GM21390 (cell line): ENCODE results near the gene MMP24.

Experiments used
- ATAC-seq: cut with Tn5 transposase; IDR thresholded peaks from one replicate; pipeline ENCODE4 v1.9.1; 2021; ENCODE audit not compliant: unreplicated experiment

MMP24 gene

DNA sequence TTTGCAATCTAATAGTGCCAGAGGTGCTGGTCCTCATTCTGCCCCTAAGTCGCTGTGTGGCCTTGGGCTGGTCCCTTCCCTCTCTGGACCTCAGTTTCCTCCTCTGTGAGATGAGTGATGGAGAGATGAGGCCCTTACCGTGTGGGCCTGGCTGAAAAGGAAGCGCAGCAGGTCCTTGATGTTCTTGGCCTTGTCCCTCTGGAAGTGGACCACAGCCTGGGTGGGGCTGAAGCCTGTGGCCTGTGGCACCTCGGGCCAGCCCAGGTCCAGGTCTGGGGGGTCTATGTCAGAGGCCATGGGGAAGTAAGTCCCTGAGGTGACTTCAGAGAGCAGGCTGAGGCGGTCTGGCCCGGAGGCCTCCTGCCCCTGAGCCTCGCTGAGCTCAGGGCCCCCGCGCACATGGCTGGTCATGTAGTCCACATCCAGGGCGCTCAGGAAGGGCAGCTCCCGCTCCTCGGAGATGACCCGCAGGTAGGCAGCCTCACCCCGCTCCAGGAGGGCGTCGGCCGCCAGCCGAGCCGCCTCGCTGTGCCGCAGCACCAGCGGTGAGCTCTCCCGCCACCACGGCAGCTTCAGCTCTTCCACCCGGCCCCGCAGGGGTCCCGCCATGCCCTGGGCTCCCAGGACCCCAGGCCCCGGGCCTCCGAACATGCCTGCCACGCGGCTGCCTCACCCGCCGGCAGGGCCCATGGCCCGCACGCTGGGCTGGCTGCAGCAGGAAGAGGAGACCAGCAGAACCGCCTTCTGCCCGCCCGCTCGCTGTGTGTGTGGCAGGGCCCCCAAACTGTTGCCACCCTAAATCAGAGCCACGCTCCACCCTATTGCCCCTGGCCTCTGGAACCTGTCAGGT lies 65.4 kb downstream of the MMP24 start, which contains the start of gene FAM83C:
TSS of gene FAM83C (minus strand) at position 772 of the 850 bp plus-strand sequence. CDS start at position 651, 121 bp downstream.
- ATAC-seq: no peak

GRCh38 chr20:35292504-35293285 lies 66.2 kb downstream of the MMP24 start:
- ATAC-seq: no peak

DNA sequence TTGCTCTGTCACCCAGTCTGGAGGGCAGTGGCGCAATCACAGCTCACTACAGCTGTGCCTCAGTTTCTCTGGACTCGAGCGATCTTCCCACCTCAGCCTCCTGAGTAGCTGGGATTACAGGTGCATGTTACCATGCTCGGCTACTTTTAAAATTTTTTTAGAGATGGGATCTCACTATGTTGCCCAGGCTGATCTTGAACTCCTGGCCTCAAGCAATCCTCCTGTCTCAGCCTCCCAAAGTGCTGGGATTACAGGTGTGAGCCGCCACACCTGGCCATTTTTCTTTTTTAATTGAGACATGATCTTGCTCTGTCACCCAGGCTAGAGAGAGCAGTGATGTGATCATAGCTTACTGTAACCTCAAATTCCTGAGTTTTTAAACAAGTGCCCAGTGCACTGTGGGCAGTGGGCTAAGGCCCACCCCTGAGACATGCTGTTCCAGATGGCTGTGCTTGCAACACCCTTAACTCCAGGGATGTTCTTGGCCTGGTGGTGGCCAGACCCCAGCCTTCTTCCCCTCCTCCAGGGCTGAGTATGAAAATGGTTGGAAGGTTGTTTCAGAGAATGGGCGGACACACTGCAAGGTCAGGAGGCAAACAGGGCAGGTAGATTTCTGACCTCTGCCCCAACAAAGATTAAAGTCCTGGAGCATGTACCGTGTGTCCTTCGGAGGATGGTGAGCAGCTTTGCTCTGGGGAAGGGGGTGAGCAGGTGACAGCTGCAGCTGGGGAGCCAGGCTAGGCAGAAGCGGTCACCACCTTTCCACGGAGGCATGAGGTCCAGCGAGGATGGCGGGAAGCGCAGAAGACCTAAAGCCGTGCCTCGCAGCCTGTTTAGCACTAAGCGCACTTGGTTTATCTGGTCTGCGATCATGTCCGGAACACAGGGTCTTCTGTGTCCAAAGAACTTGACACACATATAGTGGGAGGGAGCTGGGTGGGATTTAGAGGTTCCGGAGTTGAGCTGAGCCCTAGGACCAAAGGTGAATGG lies 67.1 kb downstream of the MMP24 start:
- no peak for ATAC-seq

DNA sequence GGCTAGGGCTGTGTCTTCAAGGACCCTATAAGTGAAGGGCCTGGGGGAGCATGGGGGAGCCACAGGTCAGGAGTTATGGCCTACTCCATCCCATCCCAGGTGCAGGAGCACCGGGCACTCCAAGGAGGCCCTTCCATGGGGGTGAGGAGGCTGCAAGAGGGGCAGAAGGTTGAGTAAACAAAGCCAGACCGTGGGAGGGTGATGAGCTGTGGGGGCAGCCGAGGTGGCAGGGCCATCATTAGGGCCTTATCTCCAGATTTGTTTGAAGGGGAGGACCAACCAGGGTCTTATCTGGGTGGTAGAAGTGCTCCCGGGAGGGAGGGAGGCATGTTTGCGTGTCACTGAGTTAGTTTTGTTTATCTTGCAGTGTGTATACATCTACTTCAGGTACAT lies 67.8 kb downstream of the MMP24 start:
- no peak for ATAC-seq

- ATAC-seq: no peak
These were observed 68.6 kb downstream of the MMP24 start for GRCh38 chr20:35295058-35295457.

GRCh38 chr20:35295674-35296073 lies 69.2 kb downstream of the MMP24 start:
- ATAC-seq: no peak

DNA sequence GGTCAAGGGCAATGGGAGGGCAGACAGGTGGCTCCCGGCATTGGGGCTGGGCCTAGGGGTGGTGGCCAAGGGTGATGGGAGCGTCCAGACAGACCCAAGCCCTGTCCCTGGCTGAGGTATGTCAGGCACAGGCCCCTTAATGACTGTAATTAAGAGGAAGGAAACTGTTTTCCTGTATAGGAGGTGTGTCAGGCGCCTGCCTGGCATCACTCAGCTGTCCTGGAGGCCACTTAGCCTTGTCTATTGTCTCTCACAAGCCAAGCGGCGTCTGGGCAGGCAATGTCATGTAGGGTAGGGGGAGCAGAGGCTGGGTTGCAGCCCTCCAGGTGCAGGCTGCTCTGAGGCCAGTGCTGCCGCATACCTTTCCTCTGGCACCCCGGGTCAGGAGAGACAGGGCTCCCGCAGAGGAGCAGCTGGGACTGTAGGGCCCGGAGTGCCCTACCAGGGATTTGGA lies 69.6 kb downstream of the MMP24 start:
- no peak for ATAC-seq

DNA sequence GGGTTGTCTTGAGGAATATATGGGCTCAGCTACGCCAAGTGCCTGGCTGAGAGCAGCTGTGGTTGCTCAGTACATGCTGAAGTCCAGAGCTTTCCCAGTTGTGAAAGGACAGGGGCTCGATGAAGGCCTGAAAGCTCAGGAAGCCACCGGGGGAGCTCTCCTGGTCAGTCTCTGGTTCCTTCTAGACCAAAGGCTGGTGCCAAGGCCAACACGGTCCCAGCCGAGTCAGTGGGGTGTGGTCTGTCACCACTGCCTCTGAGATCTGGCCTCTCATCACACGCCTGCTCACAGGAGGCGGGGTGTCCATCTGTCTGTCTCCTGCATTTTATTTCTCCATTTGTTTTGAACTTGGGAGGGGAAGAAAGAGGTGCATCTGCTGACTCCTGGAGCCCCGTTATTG lies 70.7 kb downstream of the MMP24 start:
- no peak for ATAC-seq

- ATAC-seq: no peak
These were observed 71.2 kb downstream of the MMP24 start for GRCh38 chr20:35297740-35298139.

DNA sequence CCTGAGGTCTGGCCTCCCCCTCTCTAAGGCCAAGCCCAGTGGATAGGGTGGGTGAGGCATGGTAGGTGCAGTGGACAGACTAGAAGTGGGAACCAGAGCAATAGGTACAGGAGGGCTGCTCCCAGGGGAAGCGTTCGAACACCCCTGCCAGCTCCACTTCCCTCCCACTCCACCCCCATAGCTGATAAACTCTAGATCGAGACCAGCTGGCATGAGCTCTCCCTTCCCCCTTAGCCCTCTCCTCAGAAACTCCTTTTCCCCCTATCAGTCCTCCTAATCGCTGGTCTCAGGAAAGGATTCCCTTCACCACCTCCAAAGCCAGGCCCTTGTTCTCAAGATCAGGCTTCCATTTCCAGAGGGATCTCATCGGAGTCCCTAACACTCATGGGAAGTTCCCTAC lies 71.8 kb downstream of the MMP24 start:
- ATAC-seq: no peak

GRCh38 chr20:35299780-35300179 lies 73.3 kb downstream of the MMP24 start:
- ATAC-seq: no peak

DNA sequence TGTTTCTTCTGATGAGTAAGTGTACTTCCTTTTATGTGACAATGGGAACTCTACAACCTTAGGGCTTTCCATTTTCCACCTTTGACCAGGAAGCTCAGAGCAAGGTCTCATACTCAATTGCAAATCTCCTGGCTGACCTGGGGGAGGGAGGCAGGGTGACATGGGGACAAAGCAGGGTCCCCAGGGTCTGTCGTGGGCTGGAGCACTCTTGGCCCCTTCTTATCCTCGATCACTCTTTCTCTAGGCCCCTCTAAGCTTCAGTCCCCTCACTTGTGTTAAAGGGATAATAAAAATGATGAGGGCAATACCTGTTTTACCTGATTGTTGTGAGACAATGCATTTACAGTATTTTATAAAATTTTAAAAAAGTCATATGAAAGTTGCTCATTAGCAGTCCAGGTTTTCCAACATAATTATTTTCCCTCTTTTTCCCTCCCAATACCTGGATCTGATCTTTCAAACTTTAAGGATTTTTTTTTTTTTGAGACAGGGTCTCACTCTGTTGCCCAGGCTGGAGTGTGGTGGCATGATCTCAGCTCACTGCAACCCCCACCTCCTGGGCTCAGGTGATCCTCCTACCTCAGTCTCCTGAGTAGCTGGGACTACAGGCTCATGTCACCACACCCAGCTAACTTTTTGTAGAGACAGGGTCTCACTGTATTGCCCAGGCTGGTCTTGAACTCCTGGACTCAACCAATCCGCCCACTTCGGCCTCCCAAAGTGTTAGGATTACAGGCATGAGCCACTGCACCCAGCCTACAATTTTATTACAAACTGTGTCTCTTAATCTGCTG lies 74.2 kb downstream of the MMP24 start:
- ATAC-seq: no peak

DNA sequence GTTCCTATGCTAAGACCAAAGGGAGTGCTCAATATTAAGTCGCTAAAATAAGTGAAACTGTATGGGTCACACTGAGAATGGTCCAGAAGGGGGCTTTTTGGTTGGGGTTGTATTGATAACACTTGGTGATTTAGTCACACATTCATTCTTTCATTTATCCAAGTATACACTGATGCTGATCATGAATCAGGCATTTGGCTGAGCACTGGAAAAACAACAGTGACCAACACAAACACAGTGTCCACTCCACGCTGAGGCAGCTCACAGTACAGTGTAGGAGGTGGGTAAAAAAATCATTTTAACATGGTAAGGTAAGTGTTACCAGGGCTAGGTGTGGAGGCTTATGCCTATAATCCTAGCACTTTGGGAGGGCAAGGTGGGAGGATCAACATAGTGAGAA lies 74.9 kb downstream of the MMP24 start:
- no peak for ATAC-seq

- no peak for ATAC-seq
These were observed 76.2 kb downstream of the MMP24 start for GRCh38 chr20:35302421-35303335.

- no peak for ATAC-seq
These were observed 76.9 kb downstream of the MMP24 start for GRCh38 chr20:35303382-35303734.

GRCh38 chr20:35303735-35304491 lies 77.4 kb downstream of the MMP24 start:
- ATAC-seq: peak; percentile 65

DNA sequence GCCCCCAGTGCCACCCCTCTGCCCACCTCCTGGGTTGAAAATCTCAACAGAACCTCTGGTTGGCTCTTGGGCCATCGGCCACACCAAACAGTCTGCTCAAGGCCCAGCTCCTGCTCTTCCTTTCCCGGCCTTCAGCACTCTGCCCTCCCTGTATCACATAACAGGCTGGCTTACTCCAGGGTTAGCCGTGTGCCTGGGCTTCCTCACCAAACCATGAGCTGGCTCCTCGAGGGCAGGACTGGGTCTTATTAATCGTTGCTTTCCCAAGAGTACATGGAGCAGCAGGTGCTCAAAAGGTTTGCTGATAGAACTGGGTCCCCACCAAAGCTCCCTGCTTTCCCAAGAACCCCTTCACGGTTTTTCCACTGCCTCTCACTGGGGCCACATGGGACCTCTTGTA lies 78.5 kb downstream of the MMP24 start:
- ATAC-seq: no peak
